Loucy (cell line): ENCODE results near the gene PEMT.

ENCODE experiments used
- CTCF ChIP-seq: fragments of 200-600 bp; sonication (generic); conservative IDR thresholded peaks from 2 replicates; pipeline ENCODE4 v1.5.1; 2014; ENCODE audit warnings: mild to moderate bottlenecking, antibody characterized with exemption, low read length
- EZH2phosphoT487 ChIP-seq: fragments of 200-600 bp; IDR thresholded peaks from 2 replicates; pipeline ENCODE4 v1.6.1; 2018; ENCODE audit warnings: antibody characterized with exemption, mild to moderate bottlenecking, moderate library complexity, borderline replicate concordance

- TF ChIP-seq CTCF (no peak), EZH2phosphoT487 (no peak)
These were observed 14.1 kb downstream of the PEMT start for GRCh38 chr17:17577373-17577772.
